Myocyte (in vitro differentiated cells): ENCODE measurements around the gene CD177. TPM values are rescaled to one million over a fixed set of nuclear protein-coding genes. Genes with fewer than 3 reads are reported as not detected.
"Not testable (repeated sequence)": the region's sequence is repeated elsewhere in the genome, so short reads cannot be mapped to it uniquely, and the experiment has no call there.

Experiments used
- DNase-seq: peaks from one replicate; pipeline ENCODE4 v3.0.0-alpha.2; 2012; ENCODE audit warnings: low read depth
- polyA plus RNA-seq: library from polyadenylated mRNA; unstranded; fragments of >200 nt; gene quantifications from one replicate; pipeline ENCODE4 v1.2.1, GENCODE V29; 2012; ENCODE audit warnings: missing spikeins
- total RNA-seq: library from RNA; depleted of rRNA; stranded (reverse); fragments of >200 nt; gene quantifications from 2 replicates; pipeline ENCODE4 v1.2.3, GENCODE V29; 2014

Gene CD177
- total RNA-seq: 0.10 and 0.29 TPM in 2 replicates
- 0.09 TPM for polyA plus RNA-seq

GRCh38 chr19:43353606-43354304 lies at the start of gene CD177:
Gene CD177, plus strand, starts transcription at chr19:43353686. Its CDS starts 29 bp downstream, at chr19:43353715.
- no peak for DNase-seq

- no peak for DNase-seq
These were observed 47.8 kb upstream of the CD177 start for GRCh38 chr19:43305642-43306041.

- DNase-seq: no peak
These were observed 47.4 kb upstream of the CD177 start for GRCh38 chr19:43306097-43306496.

GRCh38 chr19:43308244-43308815 lies 45.2 kb upstream of the CD177 start:
- no peak for DNase-seq

- DNase-seq: no peak
These were observed 44.0 kb upstream of the CD177 start for GRCh38 chr19:43309466-43309865.

- DNase-seq: no peak
These were observed 43.3 kb upstream of the CD177 start for GRCh38 chr19:43310221-43310620.

- no peak for DNase-seq
These were observed 42.2 kb upstream of the CD177 start for GRCh38 chr19:43311256-43311655.

- no peak for DNase-seq
These were observed 41.8 kb upstream of the CD177 start for GRCh38 chr19:43311706-43312105.

GRCh38 chr19:43313711-43314495 lies 39.6 kb upstream of the CD177 start:
- DNase-seq: no peak

- DNase-seq: no peak
These were observed 37.6 kb upstream of the CD177 start for GRCh38 chr19:43315851-43316250.

GRCh38 chr19:43316591-43317319 lies 36.7 kb upstream of the CD177 start:
- DNase-seq: peak; percentile 15

- DNase-seq: no peak
These were observed 35.3 kb upstream of the CD177 start for GRCh38 chr19:43318203-43318602.

GRCh38 chr19:43318796-43319314 lies 34.6 kb upstream of the CD177 start:
- DNase-seq: no peak

- no peak for DNase-seq
These were observed 32.9 kb upstream of the CD177 start for GRCh38 chr19:43320546-43320945.

GRCh38 chr19:43326761-43327160 lies 26.7 kb upstream of the CD177 start:
- not testable (repeated sequence) for DNase-seq

- DNase-seq: not testable (repeated sequence)
These were observed 24.9 kb upstream of the CD177 start for GRCh38 chr19:43328561-43328960.

GRCh38 chr19:43329049-43329448 lies 24.4 kb upstream of the CD177 start:
- not testable (repeated sequence) for DNase-seq

GRCh38 chr19:43329989-43330388 lies 23.5 kb upstream of the CD177 start:
- DNase-seq: no peak

GRCh38 chr19:43330726-43331434 lies 22.6 kb upstream of the CD177 start:
- DNase-seq: no peak

- no peak for DNase-seq
These were observed 22.0 kb upstream of the CD177 start for GRCh38 chr19:43331435-43332010.
